SKM-1 treated with dmso at 0.1 percent for 144 hours (cell line): ENCODE data around the gene USP21.
A peak's percentile ranks its signal among the peaks of the same experiment; 100 is the strongest.

Source experiments
- DNase-seq: peaks from one replicate; lab custom pipeline; 2025; ENCODE audit not compliant: unreplicated experiment; lab: John Stamatoyannopoulos, UW

Gene USP21

DNA sequence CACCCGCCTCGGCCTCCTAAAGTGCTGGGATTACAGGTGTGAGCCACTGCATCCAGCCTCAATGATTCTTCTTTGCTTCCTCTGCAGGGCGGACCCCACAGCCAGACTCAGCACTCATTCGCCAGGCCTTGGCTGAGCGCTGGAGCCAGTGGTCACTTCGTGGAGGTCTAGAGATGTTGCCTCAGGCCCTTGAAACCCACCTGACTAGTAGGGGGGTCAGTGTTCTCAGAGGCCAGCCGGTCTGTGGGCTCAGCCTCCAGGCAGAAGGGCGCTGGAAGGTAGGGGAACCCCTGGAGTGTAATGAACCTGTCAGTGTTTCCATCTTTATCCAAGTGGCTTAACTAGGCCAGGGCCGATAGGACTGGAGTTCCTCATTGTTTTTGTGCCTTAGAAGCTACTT, 9.6 kb downstream of the USP21 start:
- no peak for DNase-seq

GRCh38 chr1:161171191-161171590, 11.9 kb downstream of the USP21 start:
- DNase-seq = no peak

- no peak for DNase-seq
These were observed 12.4 kb downstream of the USP21 start for GRCh38 chr1:161171696-161172095.

- no peak for DNase-seq
These were observed 13.0 kb downstream of the USP21 start for GRCh38 chr1:161172349-161172748.

GRCh38 chr1:161172776-161173376, 13.6 kb downstream of the USP21 start:
- no peak for DNase-seq

DNA sequence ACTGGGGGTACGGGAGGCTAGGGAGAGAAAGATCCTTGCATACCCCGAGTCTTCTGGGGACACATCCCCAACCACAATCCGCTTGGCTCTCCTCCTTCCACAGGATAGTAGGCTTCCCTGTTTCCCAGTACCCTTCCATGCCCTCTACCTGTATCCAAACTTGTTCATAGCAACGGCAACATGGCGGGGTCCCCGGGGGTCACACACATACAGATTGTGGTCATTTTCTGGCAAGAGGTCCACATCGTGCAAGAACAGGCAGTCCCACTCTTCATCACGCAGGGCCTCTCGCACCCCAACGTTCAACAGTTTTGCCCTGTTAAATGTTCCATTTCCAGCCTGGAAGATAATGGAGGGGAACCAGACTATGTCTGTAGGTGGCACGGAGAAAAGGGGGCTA, 14.4 kb downstream of the USP21 start:
- no peak for DNase-seq

- DNase-seq = no peak
These were observed 15.6 kb downstream of the USP21 start for GRCh38 chr1:161174911-161175310.

GRCh38 chr1:161175771-161176453, 16.6 kb downstream of the USP21 start:
- DNase-seq = no peak

DNA sequence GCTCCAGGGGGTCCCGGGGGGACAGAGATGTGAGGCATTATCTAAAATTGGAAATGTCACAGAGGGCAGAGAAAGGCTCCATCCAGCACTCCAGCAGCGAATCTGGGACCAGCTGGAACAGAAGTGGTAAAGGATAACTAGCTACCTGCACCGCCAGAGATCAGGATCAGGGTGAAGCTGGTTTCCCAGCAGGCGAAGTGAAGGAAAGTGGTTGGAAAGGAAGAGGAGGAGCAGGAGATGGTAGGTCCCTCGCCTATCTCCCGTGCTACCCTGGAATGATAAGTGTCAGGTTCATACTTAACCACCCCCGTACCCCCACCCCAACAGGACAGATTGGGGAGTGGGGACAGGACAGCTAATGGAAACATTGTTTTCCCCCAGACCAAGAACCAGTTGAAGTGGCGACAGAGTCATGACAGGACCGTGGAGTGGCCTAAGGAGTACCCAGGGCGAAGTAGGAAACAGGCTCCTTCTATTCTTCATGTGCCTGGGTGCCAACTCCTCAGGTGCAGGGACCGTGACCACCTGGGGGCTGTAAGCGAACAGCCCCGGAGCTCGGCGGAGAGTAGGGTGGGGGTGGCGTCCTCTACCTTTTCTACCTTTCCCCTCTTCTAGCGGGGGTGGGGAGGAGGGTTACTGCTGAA, 17.3 kb downstream of the USP21 start:
- no peak for DNase-seq

- peak; percentile 88 for DNase-seq
These were observed 18.0 kb downstream of the USP21 start, which contains the start of gene B4GALT3 for GRCh38 chr1:161177112-161177935. B4GALT3 (minus strand) TSS chr1:161177507; CDS start chr1:161176060, 1,447 bp downstream.

- DNase-seq = no peak
These were observed 18.6 kb downstream of the USP21 start for GRCh38 chr1:161177936-161178244.

DNA sequence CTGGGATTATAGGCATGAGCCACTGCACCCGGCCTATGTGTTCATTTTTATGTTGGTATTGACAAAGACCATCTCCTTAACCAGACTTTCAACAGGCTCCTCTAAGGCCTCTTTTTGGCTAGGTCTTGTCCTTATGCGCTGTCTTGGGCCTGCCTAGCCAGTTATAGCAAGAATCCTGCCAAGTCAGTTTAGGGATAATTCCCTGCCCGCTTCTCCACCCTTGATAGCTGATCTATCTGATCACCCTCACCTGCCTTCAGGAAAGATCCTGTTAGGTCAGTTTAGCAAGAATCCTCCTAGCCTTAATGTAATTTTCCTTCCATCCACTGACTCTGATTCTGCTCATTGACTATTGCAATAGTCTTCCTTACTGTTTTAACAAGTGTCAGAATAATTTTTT, 20.4 kb downstream of the USP21 start:
- no peak for DNase-seq

GRCh38 chr1:161180639-161181038, 21.3 kb downstream of the USP21 start:
- DNase-seq = peak; percentile 14

GRCh38 chr1:161182214-161182613, 22.9 kb downstream of the USP21 start:
- DNase-seq = peak; percentile 33

GRCh38 chr1:161185282-161185682, 26.0 kb downstream of the USP21 start:
- DNase-seq = peak; percentile 99

DNA sequence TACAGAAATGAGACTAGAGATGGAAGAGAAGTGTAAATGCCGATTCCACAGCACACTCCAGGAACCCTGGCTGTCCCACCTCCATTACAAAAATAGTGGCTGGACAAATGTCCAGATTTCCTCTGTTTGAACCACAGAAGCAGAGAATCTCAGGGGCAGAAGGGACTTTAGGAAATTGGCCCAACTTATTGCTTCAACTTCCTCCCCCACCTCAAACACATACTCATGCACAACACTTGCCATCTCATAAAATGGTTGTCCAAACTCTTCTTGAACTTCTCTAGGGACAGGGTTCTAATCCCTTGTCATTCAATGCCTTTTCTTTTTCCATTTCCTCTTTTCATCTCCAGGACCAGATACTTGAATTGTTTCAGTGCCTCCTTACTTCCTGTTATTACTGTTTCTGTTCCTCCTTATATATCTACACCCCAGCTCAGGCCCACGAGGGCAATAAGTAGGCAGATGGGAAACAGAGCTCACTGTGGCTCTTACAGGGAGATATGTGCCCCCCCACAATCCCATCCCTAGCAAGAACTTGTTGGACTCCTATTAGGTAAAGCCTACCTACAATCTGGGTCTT, 26.5 kb downstream of the USP21 start:
- DNase-seq = peak; percentile 100

GRCh38 chr1:161187311-161187710, 28.0 kb downstream of the USP21 start:
- DNase-seq = no peak

DNA sequence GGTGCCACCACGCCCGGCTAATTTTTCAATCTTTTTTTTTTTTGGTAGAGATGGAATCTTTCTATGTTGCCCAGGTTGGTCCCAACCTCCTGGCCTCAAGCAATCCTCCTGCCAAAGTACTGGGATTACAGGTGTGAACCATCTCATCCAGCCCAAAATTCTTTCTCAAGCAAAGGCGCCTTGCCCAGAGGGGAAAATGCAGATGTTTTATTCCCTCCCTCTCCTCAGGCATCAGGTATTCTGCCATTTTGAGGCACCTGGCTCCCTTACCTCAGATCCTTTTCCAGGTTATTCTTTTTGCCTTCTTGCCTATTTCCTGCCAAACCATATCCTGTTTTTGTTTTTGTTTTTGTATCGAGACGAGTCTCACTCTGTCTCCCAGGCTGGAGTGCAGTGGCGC, 29.1 kb downstream of the USP21 start:
- no peak for DNase-seq

GRCh38 chr1:161189036-161189435, 29.7 kb downstream of the USP21 start:
- DNase-seq = no peak

DNA sequence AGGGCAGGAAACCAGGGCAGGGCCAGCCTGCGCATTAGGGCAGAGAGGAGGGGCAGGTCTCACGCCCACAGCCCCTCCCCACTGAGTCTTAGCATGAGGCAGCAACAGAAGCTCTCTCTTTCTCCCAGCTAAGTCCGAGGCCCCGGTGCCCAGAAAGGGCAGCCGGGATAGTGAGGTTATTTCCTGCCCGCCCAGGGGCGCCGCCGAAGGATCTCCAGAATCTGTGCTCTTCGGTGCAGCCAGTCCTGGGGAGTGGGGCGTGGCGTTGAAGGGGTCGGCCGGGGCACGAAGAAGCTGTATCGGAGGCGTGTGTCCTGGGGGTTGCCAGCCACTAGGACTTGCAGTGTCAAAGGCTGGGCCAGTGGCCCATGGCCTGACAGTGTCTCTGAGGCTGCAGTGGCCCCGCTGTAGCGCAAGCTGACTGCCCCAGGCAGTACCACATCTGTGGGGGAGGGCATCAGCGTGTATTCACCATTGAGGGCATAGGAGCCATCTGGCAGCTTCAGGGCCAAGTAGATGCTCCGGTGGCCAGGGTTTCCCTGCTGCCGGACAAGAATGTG, 31.7 kb downstream of the USP21 start:
- DNase-seq = no peak

- DNase-seq = no peak
These were observed 32.7 kb downstream of the USP21 start for GRCh38 chr1:161191971-161192370.
